HG03378 (cell line): ENCODE data around the gene MRPS11.
"Not testable (repeated sequence)": the region's sequence is repeated elsewhere in the genome, so short reads cannot be mapped to it uniquely, and the experiment has no call there.

Experiments
- ATAC-seq: cut with Tn5 transposase; IDR thresholded peaks from one replicate; pipeline ENCODE4 v1.9.1; 2021; ENCODE audit warnings: mild to moderate bottlenecking, moderate library complexity; ENCODE audit not compliant: unreplicated experiment

MRPS11 gene

GRCh38 chr15:88454867-88455810 lies 12.4 kb upstream of the MRPS11 start:
- ATAC-seq = peak; percentile 85

GRCh38 chr15:88456733-88457132 lies 10.8 kb upstream of the MRPS11 start:
- no peak for ATAC-seq

GRCh38 chr15:88463870-88464532 lies 3.5 kb upstream of the MRPS11 start:
- ATAC-seq = no peak

GRCh38 chr15:88465633-88466224 lies 1.8 kb upstream of the MRPS11 start:
- ATAC-seq = no peak

- ATAC-seq = peak; percentile 5
Measured at GRCh38 chr15:88467935-88468528, 524 bp downstream of the MRPS11 start.

- ATAC-seq = not testable (repeated sequence)
Measured at GRCh38 chr15:88468721-88469120, 1.2 kb downstream of the MRPS11 start.

- ATAC-seq = no peak
Measured at GRCh38 chr15:88469321-88469720, 1.8 kb downstream of the MRPS11 start.

GRCh38 chr15:88470625-88471372 lies 3.3 kb downstream of the MRPS11 start:
- ATAC-seq = no peak

GRCh38 chr15:88472225-88472624 lies 4.7 kb downstream of the MRPS11 start:
- ATAC-seq = no peak

GRCh38 chr15:88473661-88474293 lies 6.3 kb downstream of the MRPS11 start:
- not testable (repeated sequence) for ATAC-seq

- no peak for ATAC-seq
Measured at GRCh38 chr15:88476635-88477060, 9.1 kb downstream of the MRPS11 start.

- no peak for ATAC-seq
Measured at GRCh38 chr15:88477126-88477525, 9.6 kb downstream of the MRPS11 start.

GRCh38 chr15:88477904-88478303 lies 10.4 kb downstream of the MRPS11 start:
- no peak for ATAC-seq

- no peak for ATAC-seq
Measured at GRCh38 chr15:88479169-88479568, 11.7 kb downstream of the MRPS11 start.

- no peak for ATAC-seq
Measured at GRCh38 chr15:88480981-88481380, 13.5 kb downstream of the MRPS11 start.

- no peak for ATAC-seq
Measured at GRCh38 chr15:88482263-88482662, 14.8 kb downstream of the MRPS11 start.

GRCh38 chr15:88484682-88485331 lies 17.3 kb downstream of the MRPS11 start:
- no peak for ATAC-seq

- no peak for ATAC-seq
Measured at GRCh38 chr15:88487178-88487795, 19.8 kb downstream of the MRPS11 start.
